Smooth muscle cell (in vitro differentiated cells): Measurements from ENCODE around the gene CMIP. TPM values are rescaled to one million over a fixed set of nuclear protein-coding genes. Genes with fewer than 3 reads are reported as not detected.

ENCODE experiments used
- DNase-seq: peaks from one replicate; lab custom pipeline; 2025; ENCODE audit not compliant: unreplicated experiment; lab: John Stamatoyannopoulos, UW
- H2AFZ ChIP-seq: fragments of 200-600 bp; sonication (generic); 2 replicates; pipeline ENCODE4 v1.6.0; 2016; ENCODE audit warnings: antibody characterized with exemption, low read depth, mild to moderate bottlenecking
- H3F3A ChIP-seq: fragments of 200-600 bp; sonication (generic); 2 replicates; pipeline ENCODE4 v1.6.0; 2017; ENCODE audit warnings: antibody characterized with exemption, low read depth
- H3K27ac ChIP-seq: fragments of 200-600 bp; sonication (generic); 2 replicates; pipeline ENCODE4 v1.5.1; 2016; ENCODE audit warnings: low read depth, mild to moderate bottlenecking
- H3K27me3 ChIP-seq: fragments of 200-600 bp; sonication (generic); 2 replicates; pipeline ENCODE4 v1.6.1; 2016; ENCODE audit warnings: low read depth, mild to moderate bottlenecking
- H3K36me3 ChIP-seq: fragments of 200-600 bp; sonication (generic); 2 replicates; pipeline ENCODE4 v1.5.1; 2016; ENCODE audit warnings: low read depth
- H3K4me1 ChIP-seq: fragments of 200-600 bp; sonication (generic); 2 replicates; pipeline ENCODE4 v1.5.1; 2016; ENCODE audit warnings: low read depth
- H3K4me2 ChIP-seq: fragments of 200-600 bp; sonication (generic); 2 replicates; pipeline ENCODE4 v1.6.0; 2016; ENCODE audit warnings: mild to moderate bottlenecking
- H3K4me3 ChIP-seq: fragments of 200-600 bp; sonication (generic); 2 replicates; pipeline ENCODE4 v1.5.1; 2016; ENCODE audit warnings: mild to moderate bottlenecking
- H3K79me2 ChIP-seq: fragments of 200-600 bp; sonication (generic); 2 replicates; pipeline ENCODE4 v1.6.0; 2016; ENCODE audit warnings: low read depth, mild to moderate bottlenecking
- H3K9ac ChIP-seq: fragments of 200-600 bp; sonication (generic); 2 replicates; pipeline ENCODE4 v1.6.0; 2016; ENCODE audit warnings: low read depth
- H3K9me3 ChIP-seq: fragments of 200-600 bp; sonication (generic); replicated peaks from 2 replicates; pipeline ENCODE4 v1.5.1; 2016; ENCODE audit warnings: low read depth
- H4K20me1 ChIP-seq: fragments of 200-600 bp; sonication (generic); 2 replicates; pipeline ENCODE4 v1.6.0; 2016; ENCODE audit warnings: low read depth
- WGBS: methylation state at CpG from one replicate; pipeline ENCODE4 v1.1.7; 2016; ENCODE audit warnings: low lambda C conversion rate; 5-methylcytosine and 5-hydroxymethylcytosine counted together
- polyA plus RNA-seq: library from polyadenylated mRNA; unstranded; fragments of >200 nt; fragmentation: Nextera tagmentation; extraction: Ambion mirVana; gene quantifications from 2 replicates; pipeline ENCODE4 v1.2.1, GENCODE V29; 2016
- total RNA-seq: library from RNA; depleted of rRNA; stranded (reverse); fragments of >200 nt; gene quantifications from 2 replicates; pipeline ENCODE4 v1.2.3, GENCODE V29; 2014
- TF ChIP-seq, protein P1 (sequence below): fragments of 200-600 bp; sonication (generic); IDR thresholded peaks from 2 replicates; pipeline ENCODE4 v1.5.1; 2017; ENCODE audit warnings: borderline replicate concordance, mild to moderate bottlenecking, antibody characterized with exemption; ENCODE audit not compliant: insufficient read depth, poor library complexity, severe bottlenecking

The CMIP gene
- total and polyA plus RNA-seq, 2 experiments from 2014 or later = 2.5 to 44.5 TPM

DNA sequence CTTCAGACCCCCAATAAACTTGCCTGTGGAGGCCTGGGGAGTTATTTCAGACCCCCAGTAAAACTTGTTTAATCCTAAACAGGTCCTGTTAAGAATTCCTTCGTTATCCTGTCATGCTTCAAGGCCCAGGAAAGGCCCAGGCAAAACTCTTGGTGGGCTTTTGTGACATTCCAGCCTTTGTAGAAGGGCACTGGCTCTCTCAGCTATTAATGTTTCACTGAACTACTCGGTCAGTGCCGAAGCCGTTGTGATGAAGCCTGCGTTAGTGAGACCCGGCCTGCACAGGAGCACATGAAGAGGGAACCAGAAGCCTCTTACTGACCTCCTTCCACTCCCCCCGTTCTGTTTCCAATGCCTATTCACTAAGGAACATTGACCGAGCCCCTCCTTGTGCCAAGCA, 287.0 kb downstream of the CMIP start:
- H3K79me2 ChIP-seq = no peaks in the 10 kb centered on the region
- H3K9ac ChIP-seq = no peak overlapping the region
- H3K27me3 ChIP-seq = no peaks in the 10 kb centered on the region
- peaks cover 10% of the 10 kb centered on the region for H3F3A ChIP-seq
- H3K4me2 ChIP-seq = no peak overlapping the region
- no peak overlapping the region for H3K27ac ChIP-seq
- 74% methylated on average over 8 of the region's 8 CpGs for WGBS
- no peaks in the 10 kb centered on the region for H3K36me3 ChIP-seq
- no peak overlapping the region for H2AFZ ChIP-seq
- DNase-seq = no peak
- TF ChIP-seq, protein P1, sequence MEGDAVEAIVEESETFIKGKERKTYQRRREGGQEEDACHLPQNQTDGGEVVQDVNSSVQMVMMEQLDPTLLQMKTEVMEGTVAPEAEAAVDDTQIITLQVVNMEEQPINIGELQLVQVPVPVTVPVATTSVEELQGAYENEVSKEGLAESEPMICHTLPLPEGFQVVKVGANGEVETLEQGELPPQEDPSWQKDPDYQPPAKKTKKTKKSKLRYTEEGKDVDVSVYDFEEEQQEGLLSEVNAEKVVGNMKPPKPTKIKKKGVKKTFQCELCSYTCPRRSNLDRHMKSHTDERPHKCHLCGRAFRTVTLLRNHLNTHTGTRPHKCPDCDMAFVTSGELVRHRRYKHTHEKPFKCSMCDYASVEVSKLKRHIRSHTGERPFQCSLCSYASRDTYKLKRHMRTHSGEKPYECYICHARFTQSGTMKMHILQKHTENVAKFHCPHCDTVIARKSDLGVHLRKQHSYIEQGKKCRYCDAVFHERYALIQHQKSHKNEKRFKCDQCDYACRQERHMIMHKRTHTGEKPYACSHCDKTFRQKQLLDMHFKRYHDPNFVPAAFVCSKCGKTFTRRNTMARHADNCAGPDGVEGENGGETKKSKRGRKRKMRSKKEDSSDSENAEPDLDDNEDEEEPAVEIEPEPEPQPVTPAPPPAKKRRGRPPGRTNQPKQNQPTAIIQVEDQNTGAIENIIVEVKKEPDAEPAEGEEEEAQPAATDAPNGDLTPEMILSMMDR = no peak
- H3K4me1 ChIP-seq = peaks cover 7% of the 10 kb centered on the region
- H4K20me1 ChIP-seq = no peaks in the 10 kb centered on the region
- no peak overlapping the region for H3K4me3 ChIP-seq
- no peaks in the 10 kb centered on the region for H3K9me3 ChIP-seq

DNA sequence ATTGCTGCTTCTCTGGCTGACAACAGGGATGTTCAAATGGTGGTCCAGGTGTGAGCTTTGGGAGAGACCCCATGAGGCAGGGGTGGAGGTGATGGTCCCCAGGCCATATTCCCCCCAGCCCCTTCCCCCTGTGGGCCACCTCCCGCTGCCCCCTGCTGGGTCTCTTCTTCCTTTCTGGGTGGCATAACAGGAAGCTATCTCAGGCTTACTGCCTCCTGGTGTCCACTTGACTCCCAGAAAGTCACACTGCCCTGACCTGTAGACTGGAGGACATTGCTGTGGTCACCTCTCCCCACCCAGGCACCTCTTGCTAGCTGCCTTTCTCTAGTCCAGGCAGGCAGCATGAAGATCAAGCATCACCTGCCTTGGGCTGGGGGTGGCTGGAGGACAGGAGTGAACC, 288.1 kb downstream of the CMIP start:
- H2AFZ ChIP-seq = no peak overlapping the region
- H3K4me3 ChIP-seq = no peak overlapping the region
- no peaks in the 10 kb centered on the region for H3K27me3 ChIP-seq
- H3K4me1 ChIP-seq = peaks cover 7% of the 10 kb centered on the region
- H3K4me2 ChIP-seq = no peak overlapping the region
- H3K36me3 ChIP-seq = no peaks in the 10 kb centered on the region
- H4K20me1 ChIP-seq = no peaks in the 10 kb centered on the region
- no peak overlapping the region for H3K9ac ChIP-seq
- H3K9me3 ChIP-seq = no peaks in the 10 kb centered on the region
- 83% methylated on average over 1 of the region's 1 CpG for WGBS
- H3F3A ChIP-seq = peaks cover 10% of the 10 kb centered on the region
- no peaks in the 10 kb centered on the region for H3K79me2 ChIP-seq
- TF ChIP-seq, protein P1 = no peak
- no peak overlapping the region for H3K27ac ChIP-seq
- DNase-seq = no peak

DNA sequence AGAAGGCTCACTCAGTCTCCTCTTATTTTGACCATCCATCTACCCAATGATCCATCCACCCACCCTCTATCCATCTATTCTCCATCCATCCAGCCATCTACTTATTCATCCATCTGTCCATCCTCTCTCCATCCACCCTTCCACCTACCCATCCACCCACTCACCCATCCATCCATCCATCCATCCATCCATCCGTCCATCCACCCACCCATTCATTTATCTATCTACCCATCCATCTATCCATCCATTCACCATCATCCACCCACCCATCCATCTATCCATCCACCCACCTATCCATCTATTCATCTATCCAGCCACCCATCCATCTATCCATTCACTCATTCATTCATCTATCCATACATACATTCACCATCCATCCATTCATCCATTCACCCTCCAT, 288.7 kb downstream of the CMIP start:
- Histone ChIP-seq H3K4me3 (no peak overlapping the region), H3K36me3 (no peaks in the 10 kb centered on the region), H3K27ac (no peak overlapping the region), H3K4me2 (no peak overlapping the region), H3K9ac (no peak overlapping the region), H2AFZ (no peak overlapping the region), H4K20me1 (no peaks in the 10 kb centered on the region), H3K4me1 (peaks cover 7% of the 10 kb centered on the region), H3K79me2 (no peaks in the 10 kb centered on the region), H3K27me3 (no peaks in the 10 kb centered on the region), H3K9me3 (no peaks in the 10 kb centered on the region), H3F3A (peaks cover 10% of the 10 kb centered on the region)
- 80% methylated on average over 1 of the region's 1 CpG for WGBS
- TF ChIP-seq, protein P1 = no peak
- DNase-seq = no peak

DNA sequence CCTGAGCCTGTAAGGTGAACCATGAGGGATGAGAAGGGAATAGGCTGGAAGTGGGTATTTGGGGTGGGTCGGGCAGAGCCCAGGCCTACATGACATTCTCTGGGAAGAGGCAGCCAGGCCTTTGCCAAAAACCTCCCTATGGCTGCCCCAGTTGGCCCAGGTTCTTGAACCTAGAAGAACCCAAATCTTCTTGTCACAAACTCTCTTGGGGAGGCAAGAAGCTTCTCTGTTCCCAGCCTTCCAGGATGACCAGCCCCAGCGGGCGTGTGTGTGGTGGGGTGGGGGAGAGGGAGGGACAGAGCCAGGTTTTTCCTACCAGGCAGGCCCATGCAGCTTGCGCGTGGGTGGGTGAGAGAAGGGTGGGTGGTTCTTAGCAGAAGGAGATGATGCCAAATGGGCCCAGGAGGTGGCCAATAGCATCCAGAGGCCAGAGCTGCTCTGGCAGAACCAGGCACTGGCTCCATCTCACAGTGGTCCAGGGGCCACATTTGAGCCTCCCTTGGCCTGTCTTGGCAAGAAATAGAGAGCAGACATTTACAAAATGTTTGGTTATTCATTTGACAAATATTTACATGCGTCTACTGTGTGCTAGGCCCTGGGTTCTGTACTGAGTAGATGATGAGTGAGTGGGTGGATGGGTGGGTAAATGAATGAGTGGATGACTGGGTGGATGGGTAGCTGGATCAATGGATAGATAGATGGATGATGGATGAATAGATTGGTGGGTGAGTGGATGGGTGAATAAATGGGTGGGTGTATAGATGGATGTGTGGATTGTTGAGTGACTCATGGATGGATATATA, 290.2 kb downstream of the CMIP start:
- Histone ChIP-seq H3K9me3 (no peaks in the 10 kb centered on the region), H3K79me2 (no peaks in the 10 kb centered on the region), H3K4me3 (no peak overlapping the region), H3F3A (peaks cover 10% of the 10 kb centered on the region), H3K4me2 (no peak overlapping the region), H3K27ac (no peak overlapping the region), H2AFZ (no peak overlapping the region), H3K4me1 (peaks cover 7% of the 10 kb centered on the region), H3K27me3 (no peaks in the 10 kb centered on the region), H3K36me3 (no peaks in the 10 kb centered on the region), H3K9ac (no peak overlapping the region), H4K20me1 (no peaks in the 10 kb centered on the region)
- TF ChIP-seq, protein P1 = no peak
- WGBS = 92% methylated on average over 6 of the region's 6 CpGs
- DNase-seq = no peak
